AG04449 (cell line): Measurements from ENCODE around the gene ZSWIM7.

ENCODE experiments used
- CTCF ChIA-PET: fragments of 350-600 bp; formaldehyde crosslinking; extraction: SDS; loops from one replicate; lab custom pipeline; 2021; ENCODE audit warnings: antibody characterized with exemption; lab: Yijun Ruan, JAX
- POLR2A ChIA-PET: fragments of 400-600, 350-600 bp; formaldehyde crosslinking; extraction: SDS; loops from one replicate; lab custom pipeline; 2020; ENCODE audit warnings: antibody characterized with exemption, inconsistent platforms; lab: Yijun Ruan, JAX
- DNase-seq: peaks from one replicate; pipeline ENCODE4 v3.0.0-alpha.2; 2010; ENCODE audit warnings: low read depth, low spot score
- H3K4me3 ChIP-seq: 2 replicates; pipeline ENCODE4 v1.5.1; 2011; ENCODE audit warnings: low read depth, mild to moderate bottlenecking, control low read depth, low read length
- TF ChIP-seq, protein P1 (sequence below): IDR thresholded peaks from one replicate; pipeline ENCODE4 v1.5.1; 2011; ENCODE audit warnings: mild to moderate bottlenecking, moderate library complexity, low read length, control low read depth, inconsistent platforms; ENCODE audit not compliant: insufficient read depth; ENCODE audit errors: missing control alignments

The ZSWIM7 gene

GRCh38 chr17:15946611-15947120 lies 52.8 kb downstream of the ZSWIM7 start:
- peak overlapping the region; percentile 36 for H3K4me3 ChIP-seq
- DNase-seq, result no peak
- POLR2A ChIA-PET, result interaction anchor here (0.6 to 2.9 kb wide), 3 partner anchors 12 to 52 kb away, joined by 3 to 15 read pairs (median 13); partner anchors contain the start of genes TTC19 and ZSWIM7
- CTCF ChIA-PET, result interaction anchor here (1.0 to 4.3 kb wide), 3 partner anchors 10 to 51 kb away, joined by 3 to 34 read pairs (median 6); partner anchors contain the start of genes TTC19 and ZSWIM7
- TF ChIP-seq, protein P1, sequence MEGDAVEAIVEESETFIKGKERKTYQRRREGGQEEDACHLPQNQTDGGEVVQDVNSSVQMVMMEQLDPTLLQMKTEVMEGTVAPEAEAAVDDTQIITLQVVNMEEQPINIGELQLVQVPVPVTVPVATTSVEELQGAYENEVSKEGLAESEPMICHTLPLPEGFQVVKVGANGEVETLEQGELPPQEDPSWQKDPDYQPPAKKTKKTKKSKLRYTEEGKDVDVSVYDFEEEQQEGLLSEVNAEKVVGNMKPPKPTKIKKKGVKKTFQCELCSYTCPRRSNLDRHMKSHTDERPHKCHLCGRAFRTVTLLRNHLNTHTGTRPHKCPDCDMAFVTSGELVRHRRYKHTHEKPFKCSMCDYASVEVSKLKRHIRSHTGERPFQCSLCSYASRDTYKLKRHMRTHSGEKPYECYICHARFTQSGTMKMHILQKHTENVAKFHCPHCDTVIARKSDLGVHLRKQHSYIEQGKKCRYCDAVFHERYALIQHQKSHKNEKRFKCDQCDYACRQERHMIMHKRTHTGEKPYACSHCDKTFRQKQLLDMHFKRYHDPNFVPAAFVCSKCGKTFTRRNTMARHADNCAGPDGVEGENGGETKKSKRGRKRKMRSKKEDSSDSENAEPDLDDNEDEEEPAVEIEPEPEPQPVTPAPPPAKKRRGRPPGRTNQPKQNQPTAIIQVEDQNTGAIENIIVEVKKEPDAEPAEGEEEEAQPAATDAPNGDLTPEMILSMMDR, result no peak

GRCh38 chr17:15945527-15946191 lies 53.8 kb downstream of the ZSWIM7 start:
- DNase-seq, result no peak
- peak overlapping the region; percentile 79 for H3K4me3 ChIP-seq
- ChIA-PET POLR2A (interaction anchor here (2.4 to 2.9 kb wide), 2 partner anchors 13 to 53 kb away, joined by 13 to 15 read pairs; partner anchors contain the start of genes TTC19 and ZSWIM7), CTCF (interaction anchor here (0.8 to 4.3 kb wide), 19 partner anchors 8 to 117 kb away, joined by 3 to 34 read pairs (median 4); partner anchors contain the start of genes TTC19 and ZSWIM7)
- TF ChIP-seq, protein P1, result no peak

- ChIA-PET CTCF (interaction anchor here (0.8 to 4.3 kb wide), 23 partner anchors 8 to 117 kb away, joined by 3 to 34 read pairs (median 4); partner anchors contain the start of genes TTC19 and ZSWIM7), POLR2A (interaction anchor here (2.4 to 2.9 kb wide), 2 partner anchors 14 to 54 kb away, joined by 13 to 15 read pairs; partner anchors contain the start of genes TTC19 and ZSWIM7)
- TF ChIP-seq, protein P1, result peak; percentile 79
- H3K4me3 ChIP-seq, result peak within 1 kb of the TSS; percentile 79
- no peak for DNase-seq
Measured at GRCh38 chr17:15944759-15945526, 54.6 kb downstream of the ZSWIM7 start, which contains the start of gene ADORA2B. Gene ADORA2B (plus strand): TSS chr17:15945130. CDS start chr17:15945249, 119 bp downstream.

- CTCF ChIA-PET, result interaction anchor here (1.0 to 4.3 kb wide), 15 partner anchors 9 to 116 kb away, joined by 3 to 34 read pairs (median 4); partner anchors contain the start of genes TTC19 and ZSWIM7
- H3K4me3 ChIP-seq, result peak overlapping the region; percentile 79
- POLR2A ChIA-PET, result interaction anchor here (2.4 to 2.9 kb wide), 2 partner anchors 15 to 55 kb away, joined by 13 to 15 read pairs; partner anchors contain the start of genes TTC19 and ZSWIM7
- no peak for DNase-seq
- TF ChIP-seq, protein P1, result no peak
Measured at GRCh38 chr17:15943971-15944758, 55.3 kb downstream of the ZSWIM7 start.

GRCh38 chr17:15942207-15942833 lies 57.2 kb downstream of the ZSWIM7 start:
- TF ChIP-seq, protein P1, result no peak
- ChIA-PET POLR2A (interaction anchor here (0.6 kb wide), 1 partner anchor 16 kb away, joined by 3 read pairs; no protein-coding TSS in a partner anchor), CTCF (interaction anchor here (2.0 kb wide), 1 partner anchor 12 kb away, joined by 4 read pairs; no protein-coding TSS in a partner anchor)
- no peak overlapping the region for H3K4me3 ChIP-seq
- no peak for DNase-seq
